GM12892 (cell line): ENCODE measurements around the gene DGKE.

Experiments used
- POLR2A ChIP-seq: IDR thresholded peaks from 2 replicates; pipeline ENCODE4 v1.6.1; 2011; ENCODE audit warnings: low read depth, low read length, control low read depth
- TAF1 ChIP-seq: IDR thresholded peaks from 2 replicates; pipeline ENCODE4 v1.6.1; 2011; ENCODE audit warnings: low read depth, mild to moderate bottlenecking, control low read depth, low read length, borderline replicate concordance

- TF ChIP-seq POLR2A (no peak), TAF1 (no peak)
Observed at GRCh38 chr17:56819030-56819429, 14.9 kb upstream of the DGKE start.
